Right renal cortex interstitium (tissue), 3 donors: ENCODE results near the gene BCL2L12. TPM values are rescaled to one million over a fixed set of nuclear protein-coding genes. Genes with fewer than 3 reads are reported as not detected.
A peak's percentile ranks its signal among the peaks of the same experiment; 100 is the strongest.
"Not testable (repeated sequence)": the region's sequence is repeated elsewhere in the genome, so short reads cannot be mapped to it uniquely, and the experiment has no call there.

ENCODE experiments used
- DNase-seq, 3 donors: peaks; one replicate each; pipeline ENCODE4 v3.0.0-alpha.2; 2013; ENCODE audit warnings: low read depth in 3 of 3, low spot score in 2 of 3
- polyA plus RNA-seq, 3 donors: library from polyadenylated mRNA; unstranded; fragments of 120-200 nt; gene quantifications; one replicate each; pipeline ENCODE4 v1.2.1, GENCODE V29; 2013; ENCODE audit not compliant: insufficient read length in 3 of 3

BCL2L12 gene, protein sequence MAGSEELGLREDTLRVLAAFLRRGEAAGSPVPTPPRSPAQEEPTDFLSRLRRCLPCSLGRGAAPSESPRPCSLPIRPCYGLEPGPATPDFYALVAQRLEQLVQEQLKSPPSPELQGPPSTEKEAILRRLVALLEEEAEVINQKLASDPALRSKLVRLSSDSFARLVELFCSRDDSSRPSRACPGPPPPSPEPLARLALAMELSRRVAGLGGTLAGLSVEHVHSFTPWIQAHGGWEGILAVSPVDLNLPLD
- polyA plus RNA-seq = 10 to 100 TPM; 16.4 to 21.9 (median 19.4) TPM

DNA sequence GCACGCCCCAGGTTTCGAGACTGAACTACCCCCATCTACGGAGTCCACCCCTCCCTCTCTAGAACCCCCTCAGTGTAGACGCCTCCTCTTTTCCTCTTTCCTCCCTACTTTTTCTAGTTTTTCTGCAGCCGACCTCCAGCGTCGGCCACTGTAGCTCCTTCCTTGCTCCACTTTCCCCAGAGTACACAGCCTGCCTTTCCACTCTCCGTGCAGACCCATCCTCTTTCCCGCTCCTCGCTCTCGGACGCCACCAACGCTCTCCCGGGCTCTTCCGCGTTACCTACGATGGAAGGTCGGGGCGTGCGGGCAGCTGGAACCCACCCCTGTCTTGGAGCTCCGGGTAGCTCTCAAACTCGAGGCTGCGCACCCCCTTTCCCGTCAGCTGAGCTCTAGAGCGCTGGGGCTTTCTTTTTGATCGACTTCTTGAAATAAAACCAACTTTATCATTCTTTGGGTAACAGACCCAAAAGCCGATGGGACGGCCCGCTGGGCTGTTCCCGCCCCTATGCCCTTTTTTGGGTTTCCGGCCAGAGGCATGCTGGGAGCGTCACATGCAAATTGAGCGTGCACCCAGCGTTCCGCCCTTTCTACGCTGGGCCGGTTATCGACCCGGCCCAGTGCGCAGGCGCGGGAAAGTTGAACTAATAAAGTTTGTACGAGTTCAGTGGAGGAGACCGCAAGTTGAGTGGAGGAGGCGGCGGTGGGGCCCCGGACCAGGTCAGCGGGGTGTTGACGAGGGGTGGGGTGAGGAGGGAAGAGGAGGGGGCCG lies at the start of gene BCL2L12, which contains the start of gene IRF3:
Gene BCL2L12 (plus strand): TSS at position 583 of the 769 bp plus-strand sequence. CDS start 760 bp downstream, outside the sequence.
Gene IRF3 (minus strand): TSS at position 507 of the 769 bp plus-strand sequence. CDS start 1,019 bp downstream, outside the sequence.
- DNase-seq = peak in 2 of 3 donors; percentile 95

DNA sequence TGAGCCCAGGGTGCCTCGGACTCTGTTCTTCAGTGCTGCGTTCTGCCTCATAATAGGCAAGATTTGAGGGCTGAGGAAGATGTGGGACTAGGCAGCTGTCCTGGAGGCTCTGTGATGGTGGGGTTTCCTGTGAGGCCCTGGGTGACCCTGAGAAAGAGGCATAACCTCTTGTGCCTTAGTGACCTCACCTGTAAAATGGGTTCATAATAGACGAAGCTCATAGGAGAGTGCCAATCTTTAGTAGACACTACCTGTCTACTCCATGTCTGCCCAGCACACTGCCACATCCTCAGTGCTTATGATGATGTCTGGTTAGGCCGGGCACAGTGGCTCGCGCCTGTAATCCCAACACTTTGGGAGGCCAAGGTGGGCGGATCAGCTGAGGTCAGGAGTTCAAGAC lies 49.2 kb upstream of the BCL2L12 start:
- no peak for DNase-seq

DNA sequence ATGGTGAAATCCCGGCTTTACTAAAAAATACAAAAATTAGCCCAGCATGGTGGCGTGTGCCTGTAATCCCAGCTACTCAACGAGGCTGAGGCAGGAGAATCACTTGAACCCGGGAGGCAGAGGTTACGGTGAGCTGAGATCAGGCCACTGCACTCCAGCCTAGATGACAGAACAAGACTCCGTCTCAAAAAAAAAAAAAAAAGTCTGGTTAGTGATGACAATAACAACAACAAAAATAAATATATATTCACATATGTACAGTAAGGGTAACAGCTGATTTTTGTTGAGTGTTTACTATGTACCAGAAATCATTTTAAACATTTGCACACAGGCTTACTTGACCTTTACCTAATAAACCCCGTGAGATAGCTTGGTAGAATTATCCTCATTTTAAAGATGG lies 48.8 kb upstream of the BCL2L12 start:
- no peak for DNase-seq

DNA sequence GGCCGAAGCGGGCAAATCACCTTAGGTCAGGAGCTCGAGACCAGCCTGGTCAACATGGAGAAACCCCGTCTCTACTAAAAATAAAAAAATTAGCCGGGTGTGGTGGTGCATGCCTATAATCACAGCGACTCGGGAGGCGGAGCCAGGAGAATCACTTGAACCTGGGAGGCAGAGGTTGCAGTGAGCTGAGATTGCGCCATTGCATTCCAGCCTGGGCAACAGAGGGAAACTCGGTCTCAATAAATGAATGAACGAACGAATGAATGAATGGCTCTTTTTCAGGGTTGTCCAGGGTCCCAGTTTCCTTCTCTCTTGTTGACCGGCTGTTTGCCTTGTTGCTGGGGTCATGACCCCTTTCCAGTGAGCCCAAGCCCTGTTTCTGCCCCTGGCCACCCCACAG lies 47.9 kb upstream of the BCL2L12 start:
- not testable (repeated sequence) for DNase-seq

DNA sequence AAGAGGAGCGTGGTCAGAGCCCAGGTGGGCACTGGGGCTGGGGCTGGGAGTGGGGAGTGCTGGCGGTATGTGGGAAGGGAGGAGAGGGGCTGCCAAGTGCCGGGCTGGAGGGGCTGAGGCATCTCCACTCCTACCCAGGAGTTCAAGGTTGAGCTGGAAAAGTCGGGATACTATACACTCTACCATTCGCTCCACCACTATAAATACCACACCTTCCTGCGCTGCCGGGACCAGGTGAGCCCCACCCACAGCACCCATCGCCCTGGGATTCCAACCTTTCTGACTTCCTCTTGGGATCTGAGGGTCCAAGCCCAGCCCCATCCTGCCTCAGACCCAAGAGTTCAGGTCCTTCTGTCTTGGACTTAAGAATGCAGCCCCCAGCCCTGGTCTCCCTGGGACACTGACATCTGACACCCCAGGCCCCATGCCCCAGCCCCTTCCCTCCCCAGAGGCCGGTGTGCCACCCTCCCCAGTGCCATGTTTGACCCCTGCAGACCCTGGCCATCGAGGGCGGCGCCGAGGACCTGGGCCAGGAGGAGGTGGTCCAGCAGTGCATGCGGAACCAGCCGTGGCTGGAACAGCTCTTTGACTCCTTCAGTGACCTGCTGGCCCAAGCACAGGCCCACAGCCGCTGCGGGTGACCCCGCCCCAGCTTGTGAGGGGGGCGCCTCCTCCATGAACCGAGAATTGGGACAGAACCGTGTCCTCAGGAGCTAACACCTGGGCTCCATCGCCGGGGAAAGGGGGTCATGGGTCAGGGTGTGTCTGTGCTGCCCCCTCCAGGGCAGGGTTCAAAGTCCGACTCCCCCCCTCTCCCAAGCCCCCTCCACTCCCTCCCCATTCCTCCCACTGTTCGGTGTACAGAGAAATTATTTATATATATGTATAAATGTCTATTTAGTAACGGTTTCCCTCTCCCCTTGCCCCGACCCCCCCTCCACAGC lies 40.5 kb upstream of the BCL2L12 start:
- no peak for DNase-seq

DNA sequence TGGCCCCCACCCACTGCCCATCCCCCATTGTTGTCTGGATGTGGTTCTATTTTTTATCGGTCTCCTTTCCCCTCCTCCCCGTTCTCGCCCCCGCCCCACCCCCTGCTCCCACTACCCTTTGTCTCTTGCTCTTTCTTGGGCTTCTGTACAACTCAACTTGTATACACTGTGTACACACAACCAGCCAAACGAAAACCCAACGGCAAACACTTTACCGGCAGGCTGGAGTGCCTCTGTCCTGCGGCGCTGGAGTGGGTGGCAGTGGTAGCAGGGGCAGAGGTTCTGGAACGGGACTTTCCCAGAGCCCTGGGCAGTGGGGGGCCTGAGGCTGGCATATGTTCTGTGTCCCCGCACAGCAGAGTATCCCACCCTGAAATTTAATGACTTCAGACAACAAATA lies 39.5 kb upstream of the BCL2L12 start:
- DNase-seq = no peak

DNA sequence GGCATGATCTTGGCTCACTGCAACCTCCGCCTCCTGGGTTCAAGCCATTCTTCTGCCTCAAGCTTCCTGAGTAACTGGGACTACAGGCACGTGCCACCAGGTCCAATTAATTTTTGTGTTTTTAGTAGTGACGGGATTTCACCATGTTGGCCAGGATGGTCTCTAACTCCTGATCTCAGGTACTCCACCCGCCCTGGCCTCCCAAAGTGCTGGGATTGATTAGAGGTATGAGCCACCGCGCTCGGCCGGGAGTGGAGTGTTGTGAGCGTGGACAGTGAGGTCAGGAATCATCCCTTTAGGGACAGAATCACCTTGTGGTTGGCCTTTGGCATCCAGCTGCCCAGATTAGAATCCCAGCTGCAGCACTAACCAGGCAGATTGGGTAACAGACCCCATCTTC lies 36.1 kb upstream of the BCL2L12 start:
- DNase-seq = no peak

DNA sequence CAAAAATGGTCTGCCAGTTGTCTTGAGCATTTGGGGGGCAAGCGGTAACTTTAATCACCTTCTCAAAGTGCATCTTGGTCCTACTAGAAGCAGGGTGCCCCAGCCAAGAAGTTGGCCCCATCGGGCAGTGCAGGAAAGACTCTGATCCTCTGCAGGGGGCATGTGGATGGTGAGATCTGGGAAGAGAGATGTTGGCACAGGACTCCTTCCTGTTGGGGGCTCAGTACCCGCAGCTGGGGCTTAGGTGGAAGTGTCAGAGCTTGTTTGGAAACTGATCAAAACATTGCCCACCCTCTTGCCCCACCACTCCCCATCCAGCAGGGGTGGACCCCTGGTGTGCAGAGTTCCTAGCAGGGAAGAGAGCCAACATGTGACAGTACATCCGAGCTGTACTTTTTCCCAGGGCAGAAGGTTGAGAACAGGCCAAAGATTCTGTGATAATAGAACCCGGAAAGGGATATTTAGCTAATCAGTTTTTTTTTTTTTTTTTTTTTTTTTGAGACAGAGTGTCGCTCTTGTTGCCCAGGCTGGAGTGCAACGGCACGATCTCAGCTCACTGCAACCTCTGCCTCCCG lies 34.6 kb upstream of the BCL2L12 start:
- DNase-seq = no peak

DNA sequence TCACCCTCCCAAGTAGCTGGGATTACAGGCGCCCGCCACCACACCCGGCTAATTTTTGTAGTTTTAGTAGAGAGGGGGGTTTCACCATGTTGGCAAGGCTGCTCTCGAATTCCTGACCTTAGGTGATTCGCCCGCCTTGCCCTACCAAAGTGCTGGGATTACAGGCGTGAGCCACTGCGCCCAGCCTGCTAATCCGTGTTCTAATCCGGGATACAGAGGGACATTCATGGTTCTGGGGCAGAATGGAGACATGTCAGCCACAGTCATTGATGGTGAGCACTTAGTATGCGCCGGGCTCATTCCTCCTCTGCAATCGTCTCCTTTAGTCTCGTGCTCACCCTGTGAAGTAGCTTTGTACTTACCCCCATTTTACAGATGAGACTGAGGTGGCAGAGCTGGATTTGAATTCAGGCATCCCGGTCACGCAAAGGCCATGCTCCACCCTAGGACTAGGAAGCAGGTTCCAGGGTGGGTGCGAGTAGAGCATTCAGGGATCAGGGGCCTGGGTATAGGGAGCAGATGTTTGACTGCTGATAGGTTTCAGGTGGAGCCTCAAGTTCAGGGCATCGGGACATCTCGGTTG lies 34.0 kb upstream of the BCL2L12 start:
- no peak for DNase-seq

DNA sequence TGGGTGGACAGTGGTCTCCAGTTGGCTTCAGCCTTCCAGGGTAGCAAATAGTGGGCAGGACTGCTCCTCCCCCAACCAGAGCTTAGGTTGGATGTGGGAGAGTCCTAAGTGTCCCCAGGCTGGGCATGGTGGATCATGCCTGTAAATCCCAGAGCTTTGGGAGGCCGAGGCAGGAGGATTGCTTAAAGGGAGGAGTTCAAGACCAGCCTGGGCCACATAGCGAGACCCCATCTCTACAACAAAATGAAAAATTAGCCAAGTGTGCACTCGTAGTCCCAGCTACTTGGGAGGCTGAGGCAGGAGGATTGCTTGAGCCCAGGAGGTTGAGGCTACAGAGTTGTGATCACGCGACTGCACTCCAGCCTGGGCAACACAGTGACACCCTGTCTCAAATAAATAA lies 33.2 kb upstream of the BCL2L12 start:
- DNase-seq = no peak

DNA sequence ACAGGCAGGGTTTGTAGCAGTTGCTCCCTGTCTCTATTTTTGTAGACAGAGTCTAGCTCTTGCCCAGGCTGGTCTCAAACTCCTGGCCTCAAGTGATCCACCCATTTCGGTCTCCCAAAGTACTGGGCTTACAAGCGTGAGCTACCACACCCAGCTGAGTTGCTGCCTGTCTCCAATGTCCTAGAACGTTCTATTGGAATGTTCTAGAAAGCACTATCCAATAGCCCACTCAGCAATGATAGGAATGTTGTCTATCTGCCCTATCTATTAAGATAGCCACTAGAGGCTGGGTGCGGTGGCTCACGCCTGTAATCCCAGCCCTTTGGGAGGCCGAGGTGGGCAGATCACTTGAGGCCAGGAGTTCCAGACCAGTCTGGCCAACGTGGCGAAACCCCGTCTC lies 32.5 kb upstream of the BCL2L12 start:
- DNase-seq = not testable (repeated sequence)

DNA sequence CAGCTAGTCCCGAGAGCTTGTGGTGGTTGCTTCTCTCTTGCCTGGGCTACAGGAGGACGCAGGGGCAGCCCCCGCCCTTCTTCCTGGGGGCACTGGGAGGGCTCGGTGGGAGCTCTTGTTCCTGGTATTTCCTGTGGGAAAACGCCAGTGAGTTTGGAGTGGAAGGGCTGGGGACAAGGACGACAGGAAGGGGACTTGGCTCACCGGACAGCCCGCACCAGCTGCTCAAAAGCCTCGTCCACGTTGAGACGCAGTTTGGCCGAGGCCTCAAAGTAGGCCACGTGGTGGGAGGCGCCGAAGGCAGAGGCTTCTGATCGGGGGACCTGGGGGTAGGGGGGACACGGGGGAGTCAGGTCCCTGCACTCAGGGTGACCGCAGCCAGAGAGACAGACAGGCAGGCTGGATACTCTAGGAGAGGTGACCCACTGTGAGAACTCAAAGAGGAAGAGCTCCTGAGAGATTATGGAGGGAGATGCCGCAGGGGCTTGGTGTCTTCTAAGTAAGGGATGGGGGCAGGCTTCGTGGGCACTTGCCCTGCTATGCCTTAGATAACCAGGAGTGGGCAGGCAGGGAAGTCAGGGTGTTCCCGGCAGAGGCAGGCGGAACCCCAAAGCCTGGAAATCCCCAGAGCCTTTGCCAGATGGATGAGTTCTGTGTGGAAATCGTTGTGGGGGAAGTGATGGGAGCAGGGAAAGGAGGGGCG lies 30.1 kb upstream of the BCL2L12 start:
- no peak for DNase-seq

DNA sequence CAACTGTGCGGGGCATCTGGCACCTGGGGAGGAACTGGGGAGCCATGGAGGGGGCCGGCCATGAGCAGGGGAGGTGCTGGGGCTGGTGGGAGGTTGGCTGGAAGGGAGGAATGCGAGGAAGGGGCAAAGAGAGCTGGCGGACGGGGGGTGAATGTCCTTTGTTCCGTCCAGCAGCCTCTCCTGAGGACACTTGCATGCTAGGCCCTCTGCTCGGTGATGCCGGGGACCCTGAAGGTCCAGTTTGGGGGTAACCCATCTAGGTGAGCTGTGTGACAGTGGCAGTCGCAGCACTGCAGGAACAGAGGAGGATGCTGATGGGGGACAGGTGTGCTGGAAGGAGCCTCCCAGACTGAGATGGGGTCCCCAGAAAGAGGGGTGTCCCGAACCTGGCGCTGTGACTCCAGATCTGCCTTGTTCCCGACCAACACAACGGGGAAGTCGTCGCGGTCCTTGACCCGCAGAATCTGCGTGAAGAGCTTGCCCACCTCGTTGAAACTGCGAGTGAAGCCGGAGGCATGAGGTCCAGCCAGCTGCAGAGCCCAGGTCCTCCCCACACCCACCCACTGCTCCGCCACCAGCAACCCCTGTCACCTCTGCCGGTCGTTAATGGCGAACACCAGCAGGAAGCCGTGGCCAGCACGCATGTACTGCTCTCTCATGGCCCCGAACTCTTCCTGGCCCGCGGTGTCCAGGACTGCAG lies 29.4 kb upstream of the BCL2L12 start:
- no peak for DNase-seq

DNA sequence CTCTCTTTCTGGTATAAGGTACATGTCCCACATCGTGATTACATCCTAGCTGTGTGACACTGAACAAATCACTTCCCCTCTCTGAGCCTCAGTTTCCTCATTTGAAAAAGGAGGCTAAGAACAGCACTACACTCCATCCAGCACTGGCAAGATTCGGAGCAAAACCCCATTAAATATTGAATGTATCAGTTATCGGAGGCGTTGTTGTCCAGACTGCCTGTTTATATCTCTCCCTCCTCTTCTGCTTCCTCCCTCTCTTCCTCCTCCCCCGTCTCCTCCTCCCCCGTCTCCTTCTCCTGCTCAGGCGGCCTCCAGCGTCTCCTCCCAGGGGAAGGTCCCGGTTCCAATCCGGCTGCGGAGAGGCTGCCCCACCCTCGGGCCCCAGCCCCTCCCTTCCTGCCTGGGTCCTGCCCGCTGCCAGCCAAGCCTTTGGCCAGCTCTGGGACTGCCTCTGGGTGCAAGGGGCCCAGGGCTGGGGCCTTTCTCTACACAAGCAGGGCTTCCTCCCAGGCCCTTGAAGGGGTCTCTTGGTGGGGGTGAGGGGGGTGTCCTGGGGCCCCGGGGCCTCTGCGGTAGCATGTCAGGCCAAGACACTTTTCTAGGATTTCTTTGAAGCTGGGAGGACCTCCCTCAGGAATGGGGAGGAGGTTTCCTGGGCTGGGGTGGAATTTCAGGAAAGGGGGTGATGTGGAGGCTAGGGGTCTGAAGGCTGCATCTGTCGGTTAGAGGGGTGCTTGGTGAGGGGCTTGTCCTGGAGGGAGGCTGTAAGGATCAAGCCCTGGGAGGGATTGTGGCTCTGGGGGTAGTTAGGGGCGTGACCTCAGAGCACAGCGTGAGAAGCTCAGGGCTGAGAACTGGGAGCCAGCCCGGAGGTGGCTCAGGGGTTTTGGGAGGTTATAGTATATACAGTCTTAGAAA lies 27.7 kb upstream of the BCL2L12 start:
- DNase-seq = no peak

DNA sequence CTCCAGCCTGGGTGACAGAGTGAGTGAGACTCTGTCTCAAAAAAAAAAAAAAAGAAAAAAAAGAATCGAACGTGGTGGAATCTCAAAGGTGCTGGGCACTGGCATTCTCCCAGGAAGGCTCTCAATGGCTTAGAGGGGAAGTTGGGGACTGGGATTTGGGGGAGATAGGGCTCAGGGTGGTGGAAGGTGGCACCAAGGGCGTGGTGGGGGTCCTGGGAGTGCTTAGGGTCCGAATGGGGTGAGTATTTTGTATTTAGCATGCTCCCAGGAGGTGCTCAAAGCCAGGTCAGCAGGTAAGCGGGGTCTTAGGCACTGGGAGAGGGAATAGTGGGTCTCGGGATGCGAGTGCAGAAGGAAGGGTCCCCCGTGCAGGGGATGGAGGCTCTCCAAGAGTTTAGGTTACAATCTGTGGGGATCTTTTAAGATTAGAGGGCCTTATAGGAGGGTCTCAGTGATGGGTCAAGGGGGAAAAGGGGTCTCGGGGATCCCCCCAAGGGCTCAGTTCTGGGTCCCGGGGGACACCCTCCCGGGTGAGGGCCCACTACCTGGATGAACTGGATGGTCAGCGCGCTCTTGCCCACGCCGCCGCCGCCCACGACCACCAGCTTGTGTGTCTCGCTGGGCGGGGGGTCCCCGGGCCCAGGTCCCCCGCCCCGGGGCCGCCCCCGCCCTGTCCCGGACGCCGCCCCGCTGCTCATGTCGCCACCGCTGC lies 26.2 kb upstream of the BCL2L12 start:
- no peak for DNase-seq

DNA sequence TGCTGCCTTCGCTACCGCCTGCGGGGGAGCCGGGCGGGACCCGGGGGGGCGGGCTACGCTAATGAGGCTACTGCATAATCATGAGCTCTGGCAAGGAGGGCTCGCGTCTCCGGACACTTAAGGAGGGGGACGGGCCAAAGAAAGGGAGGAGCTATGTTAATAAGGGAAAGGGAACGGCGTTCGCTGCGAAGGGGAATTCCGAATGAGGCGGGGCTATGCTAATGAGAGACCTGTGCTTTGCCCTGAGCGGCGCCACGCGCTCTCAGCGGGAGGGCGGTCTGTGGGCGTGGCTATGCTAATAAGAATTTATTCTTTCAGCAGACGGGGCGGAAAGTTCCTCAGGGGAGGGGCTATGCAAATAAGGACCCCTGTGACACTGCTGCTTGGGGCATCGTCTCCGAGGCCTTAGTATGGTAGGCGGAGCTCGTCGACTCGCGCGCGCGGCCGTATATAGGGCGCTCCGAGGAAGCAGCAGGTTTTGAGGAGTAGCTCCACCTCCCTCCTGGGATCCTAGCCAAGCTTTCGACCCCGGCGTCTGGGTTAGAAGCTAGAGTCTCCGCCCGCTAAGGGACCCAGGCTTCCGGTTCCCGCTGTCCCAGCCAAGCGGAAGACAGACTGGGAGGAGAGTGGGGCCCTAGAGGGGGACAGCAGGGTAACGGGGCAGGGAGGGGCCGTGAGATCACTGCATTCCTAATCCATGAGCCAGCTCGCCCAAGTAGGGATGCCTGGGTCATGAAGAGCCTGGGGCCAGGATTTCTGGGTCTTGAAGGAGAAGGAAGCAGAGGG lies 25.4 kb upstream of the BCL2L12 start, which contains the start of gene RRAS:
Gene RRAS (minus strand): TSS at position 31 of the 786 bp plus-strand sequence. CDS start 45 bp downstream, outside the sequence.
- DNase-seq = peak; percentile 99 to 100 (median 99)
